GM03348 (cell line): ENCODE measurements around the gene ZYX.

Source experiments
- DNase-seq: peaks from one replicate; pipeline ENCODE4 v3.0.0; 2012; ENCODE audit warnings: low spot score

Gene ZYX

DNA sequence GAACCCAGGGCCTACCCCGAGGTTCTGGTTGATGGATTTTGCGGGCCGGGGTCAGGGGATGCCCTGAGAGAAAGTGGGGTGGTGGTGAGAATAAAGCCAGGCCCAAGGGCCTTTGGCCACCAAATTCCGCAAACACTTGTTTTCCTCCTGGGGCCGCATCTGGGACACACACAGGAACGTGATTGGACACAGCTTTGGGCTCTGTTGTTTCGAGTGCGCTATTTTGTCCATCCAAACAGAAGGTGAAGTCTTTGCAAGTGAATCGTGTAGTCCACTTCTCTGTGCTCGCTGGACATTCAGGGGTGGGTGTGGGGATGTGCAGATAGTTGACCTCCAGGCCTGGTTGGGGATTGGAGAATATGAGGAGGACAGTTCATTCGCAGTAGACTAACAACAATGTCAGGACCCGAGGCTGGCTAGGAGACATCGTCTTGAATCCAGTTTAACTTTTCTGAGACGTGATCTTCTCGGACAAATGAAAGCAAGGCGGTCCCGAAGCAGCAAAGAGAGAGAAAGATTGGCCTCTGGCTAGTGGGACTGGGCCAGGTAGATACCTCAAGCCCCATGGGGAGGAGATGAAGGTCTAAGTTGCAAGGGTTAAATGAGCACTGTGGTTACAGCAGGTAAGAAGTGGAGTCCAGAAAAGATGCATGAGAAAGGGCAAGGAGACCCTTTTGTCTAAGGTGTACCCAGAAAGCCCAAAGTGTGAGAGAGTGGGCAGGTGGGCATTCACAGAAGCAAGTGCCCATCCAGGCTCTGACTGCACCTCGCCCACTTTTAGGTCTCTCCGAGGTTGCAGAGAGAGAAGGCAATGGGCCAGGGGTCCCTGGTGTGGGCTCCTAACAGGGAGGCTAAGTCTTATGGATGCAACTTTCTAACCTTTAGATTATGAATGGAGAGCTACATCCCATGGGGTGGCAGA lies 17.9 kb upstream of the ZYX start:
- DNase-seq: no peak

DNA sequence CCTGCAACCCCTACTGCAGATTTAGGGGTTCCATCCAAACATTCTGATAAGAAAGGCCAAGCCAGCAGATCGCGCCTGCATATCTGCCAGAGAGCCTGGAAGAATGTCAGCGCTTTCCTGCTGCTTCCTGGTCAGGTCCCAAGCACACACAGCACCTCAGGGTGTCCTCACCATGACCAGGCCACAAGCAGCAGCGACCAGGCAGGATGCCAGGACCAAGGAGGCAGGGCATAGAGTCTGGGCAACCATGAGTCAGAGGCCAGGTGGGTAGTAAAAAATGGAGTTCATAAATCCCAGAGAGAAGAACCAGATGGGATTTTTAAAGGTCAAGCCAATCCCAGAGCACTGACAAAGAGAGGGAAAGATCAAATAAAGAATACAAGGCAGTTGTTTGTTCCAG lies 13.2 kb upstream of the ZYX start:
- peak; percentile 12 for DNase-seq

DNA sequence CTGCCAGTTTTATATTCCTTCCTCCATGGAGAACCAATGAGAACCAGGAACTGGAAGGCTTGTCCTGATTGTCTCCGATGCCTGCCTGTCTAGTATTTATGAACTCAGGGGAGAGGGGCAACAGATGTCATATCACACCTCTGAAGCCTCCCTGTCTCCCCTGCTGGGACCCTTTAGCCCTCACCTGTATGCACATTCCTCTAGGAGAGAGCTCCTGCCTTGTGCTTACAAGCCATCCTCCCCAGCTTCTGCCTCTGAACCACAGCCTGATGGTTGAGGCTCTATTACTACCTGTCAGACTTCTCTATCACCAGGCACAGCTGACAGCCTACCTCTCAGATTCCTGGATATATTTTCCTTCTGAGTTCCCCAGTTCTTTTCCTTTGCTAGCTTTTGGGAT lies 12.8 kb upstream of the ZYX start:
- DNase-seq: no peak

DNA sequence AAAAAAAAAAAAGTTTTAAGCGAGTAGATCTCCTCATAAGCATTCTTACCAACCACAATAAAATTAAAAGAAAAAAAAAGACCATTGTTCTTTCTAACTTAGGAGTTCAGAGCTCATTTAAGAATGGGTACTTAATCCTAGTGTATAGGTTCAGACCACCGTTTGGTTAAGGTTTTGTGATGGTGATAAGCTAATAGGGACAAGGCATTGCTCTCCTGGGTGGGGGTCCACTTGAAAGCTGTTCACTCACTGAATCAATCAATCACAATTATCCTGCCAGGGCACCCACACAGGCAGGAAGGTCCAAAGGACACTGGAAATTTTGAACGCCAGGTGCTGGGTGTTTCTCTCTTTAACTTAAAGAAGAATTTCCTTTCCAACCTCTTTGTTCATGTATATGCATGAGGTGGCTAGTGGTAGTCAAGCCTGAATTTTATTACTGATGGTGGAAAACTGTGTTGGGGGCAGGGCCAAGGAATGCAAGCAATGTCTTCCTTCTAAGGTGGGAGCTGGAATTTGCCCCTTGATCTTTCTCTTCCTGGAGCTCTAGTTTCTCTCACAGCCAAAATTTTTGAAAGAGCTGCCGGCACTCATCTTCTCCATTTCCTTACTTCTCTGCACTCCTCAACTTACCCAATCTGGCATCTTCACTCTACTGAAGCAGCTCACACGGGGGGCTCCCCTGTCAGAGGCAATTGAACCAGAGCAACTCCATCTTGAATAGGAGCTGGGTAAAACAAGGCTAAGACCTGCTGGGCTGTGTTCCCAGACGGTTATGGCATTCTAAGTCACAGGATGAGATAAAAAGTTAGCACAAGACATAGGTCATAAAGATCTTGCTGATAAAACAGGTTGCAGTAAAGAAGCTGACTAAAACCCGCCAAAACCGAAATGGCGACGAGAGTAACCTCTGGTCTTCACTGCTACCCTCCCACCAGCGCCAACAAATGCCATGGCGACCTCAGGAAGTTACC lies 11.2 kb upstream of the ZYX start:
- DNase-seq: no peak

DNA sequence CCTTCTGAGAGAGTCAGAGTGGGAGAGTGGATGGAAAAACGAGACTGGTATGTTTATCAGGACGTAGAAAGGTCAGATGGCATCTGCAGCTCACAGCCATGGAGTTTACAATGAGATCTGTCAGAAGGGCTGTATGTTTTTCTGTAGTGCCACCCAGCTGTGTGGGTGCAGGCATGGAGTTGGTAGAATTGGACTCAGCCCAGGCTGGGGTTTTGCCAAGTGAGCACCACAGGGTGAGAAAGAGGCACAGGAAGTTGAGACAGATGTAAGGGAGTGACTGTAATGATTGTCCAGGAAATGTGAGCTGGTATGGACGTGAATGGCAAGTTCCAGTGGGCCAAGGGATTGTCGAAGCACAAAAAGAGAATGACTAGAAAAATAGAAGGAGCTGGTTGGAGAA lies 9.1 kb upstream of the ZYX start:
- DNase-seq: no peak

DNA sequence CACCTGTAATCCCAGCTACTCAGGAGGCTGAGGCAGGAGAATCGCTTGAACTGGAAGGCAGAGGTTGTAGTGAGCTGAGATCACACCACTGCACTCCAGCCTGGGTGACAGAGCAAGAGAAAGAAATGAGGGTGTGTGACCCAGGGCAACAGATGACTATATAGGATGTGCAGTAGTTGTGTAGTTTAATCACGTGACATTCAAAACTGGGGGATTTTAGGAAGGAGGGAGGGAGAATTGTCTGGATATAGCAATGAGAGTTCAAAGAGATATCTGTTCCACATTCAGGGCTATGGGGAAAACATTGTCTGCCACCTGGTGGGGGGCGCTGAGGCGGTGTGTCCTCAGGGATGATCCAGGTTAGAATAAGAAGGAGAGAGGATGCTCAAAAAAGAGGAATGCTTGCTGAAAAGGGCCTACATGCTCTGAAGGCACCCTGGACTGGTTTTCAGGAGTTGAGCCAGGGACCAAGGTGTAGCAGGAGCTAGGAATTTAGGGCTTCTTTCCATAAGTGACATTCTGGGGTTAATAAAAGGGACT lies 7.8 kb upstream of the ZYX start:
- no peak for DNase-seq

DNA sequence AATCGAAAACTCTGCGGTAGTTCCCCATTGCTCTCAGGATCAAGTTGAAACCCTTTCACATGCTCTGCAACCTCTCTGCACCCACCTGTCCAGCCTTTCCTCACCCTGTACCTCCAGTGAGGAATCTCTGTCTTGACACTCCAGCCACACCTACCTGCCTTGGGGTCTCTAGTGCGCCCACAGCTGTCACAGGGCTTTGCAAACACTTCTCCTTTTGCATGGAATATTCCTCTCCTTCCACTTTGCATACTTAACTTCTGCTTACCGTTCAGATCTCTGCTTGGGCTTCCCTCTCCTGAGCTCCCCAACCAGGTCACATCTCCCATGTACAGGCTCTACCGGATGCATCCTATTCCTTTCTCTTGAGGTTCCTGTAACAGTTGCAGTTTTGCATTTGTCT lies 6.6 kb upstream of the ZYX start:
- no peak for DNase-seq

DNA sequence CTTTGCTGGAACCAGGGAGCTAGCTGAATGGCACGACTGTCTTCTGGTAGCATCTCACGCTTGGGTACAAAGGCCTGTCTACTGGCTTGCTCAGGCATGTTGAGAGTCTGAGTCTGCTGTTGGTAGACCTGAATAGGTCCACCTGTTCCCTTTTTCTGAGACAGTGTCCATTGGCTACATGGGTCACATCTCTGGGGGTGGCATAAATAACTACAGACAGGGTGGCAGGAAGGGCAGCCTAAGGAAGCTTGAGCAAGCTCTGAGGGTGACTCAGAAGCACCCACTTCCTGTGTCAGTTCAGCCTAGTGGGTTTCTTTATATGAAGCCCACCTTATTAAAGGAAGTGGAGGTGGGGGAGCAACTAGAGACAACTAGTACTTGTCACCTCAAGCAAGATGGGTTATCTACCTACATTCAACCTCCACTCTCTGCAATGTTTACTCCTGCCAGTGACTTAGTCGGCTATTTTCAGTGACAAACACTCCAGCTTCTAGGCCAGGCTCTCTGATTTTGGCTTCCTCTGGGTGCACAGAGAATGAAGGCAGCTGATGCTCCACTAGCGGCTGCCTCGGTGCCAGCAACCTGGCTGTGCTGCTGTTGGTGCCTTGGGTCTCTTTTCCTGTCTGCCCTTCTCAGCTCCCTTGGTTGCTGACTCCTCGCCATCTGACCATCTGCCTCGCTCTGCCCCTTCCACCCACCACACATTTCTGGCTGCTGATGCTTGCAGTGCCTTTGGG lies 5.7 kb upstream of the ZYX start:
- DNase-seq: no peak

DNA sequence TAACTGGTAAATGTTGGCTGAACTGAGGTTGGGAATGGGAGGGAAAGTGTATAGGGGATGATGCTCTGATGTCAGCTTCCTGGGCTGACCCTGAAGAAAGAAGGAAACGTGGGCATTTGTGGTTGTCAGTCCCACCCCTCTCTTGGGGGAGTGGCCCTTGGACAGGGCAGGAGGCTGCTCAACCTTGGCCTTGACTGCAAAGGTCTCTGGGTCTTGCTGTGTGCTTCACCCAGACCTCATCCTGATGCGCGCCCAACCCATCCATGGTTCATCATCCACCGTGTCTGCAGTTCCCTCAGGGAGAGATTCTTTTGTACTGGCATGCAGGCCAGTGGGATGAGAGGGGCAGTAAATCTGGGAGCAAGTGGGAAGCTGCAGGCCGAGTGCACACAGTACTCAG lies 4.7 kb upstream of the ZYX start:
- DNase-seq: no peak

DNA sequence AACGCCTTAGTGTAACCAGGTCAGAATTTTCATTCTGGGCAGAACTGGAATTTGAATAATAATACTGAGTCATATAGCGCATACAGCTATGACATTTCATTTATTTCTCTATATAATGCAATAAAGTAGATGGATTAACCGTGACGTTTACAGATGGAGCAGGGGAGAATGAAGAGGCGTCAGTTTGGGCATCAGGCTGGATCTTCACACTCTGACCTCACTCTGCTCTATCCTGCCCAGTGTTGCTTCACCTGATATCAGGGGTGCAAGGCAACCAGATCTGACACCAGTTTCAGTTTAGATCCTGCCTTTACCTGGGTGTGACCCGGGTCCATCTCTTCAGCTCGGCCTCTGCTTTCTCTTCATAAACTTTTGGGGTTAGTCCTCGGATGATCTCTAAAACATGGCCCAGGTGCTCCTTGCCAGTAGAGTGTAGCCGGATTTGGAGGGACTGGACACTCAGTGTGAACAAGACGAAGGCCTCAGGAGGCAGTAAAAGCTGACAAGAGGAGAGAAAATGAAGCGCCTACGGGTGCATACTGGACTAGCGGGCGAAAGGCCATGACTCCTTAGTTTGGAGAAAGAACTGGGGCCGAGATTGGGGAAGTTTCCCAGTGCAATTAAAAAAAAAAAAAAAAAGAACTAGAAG lies 1.4 kb upstream of the ZYX start:
- peak; percentile 12 for DNase-seq

DNA sequence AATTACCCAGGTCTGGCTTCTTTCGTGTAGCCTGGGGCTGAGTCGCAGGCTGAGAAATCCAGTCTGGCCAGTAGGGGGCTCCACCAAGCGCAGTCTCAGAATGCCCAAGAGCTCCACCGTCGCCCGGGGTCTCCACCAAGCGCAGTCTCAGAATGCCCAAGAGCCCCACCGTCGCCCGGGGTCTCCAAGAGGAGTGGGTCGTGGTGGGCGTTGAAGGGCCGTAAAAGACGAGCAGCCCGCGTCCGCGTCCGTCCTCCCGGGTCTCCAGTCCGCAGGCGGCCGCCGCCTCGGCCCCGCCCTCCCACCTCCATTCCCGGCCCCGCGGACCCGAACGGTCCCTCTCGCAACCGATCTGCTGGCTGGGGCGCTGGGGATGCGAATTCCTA lies 892 bp upstream of the ZYX start:
- peak; percentile 87 for DNase-seq

DNA sequence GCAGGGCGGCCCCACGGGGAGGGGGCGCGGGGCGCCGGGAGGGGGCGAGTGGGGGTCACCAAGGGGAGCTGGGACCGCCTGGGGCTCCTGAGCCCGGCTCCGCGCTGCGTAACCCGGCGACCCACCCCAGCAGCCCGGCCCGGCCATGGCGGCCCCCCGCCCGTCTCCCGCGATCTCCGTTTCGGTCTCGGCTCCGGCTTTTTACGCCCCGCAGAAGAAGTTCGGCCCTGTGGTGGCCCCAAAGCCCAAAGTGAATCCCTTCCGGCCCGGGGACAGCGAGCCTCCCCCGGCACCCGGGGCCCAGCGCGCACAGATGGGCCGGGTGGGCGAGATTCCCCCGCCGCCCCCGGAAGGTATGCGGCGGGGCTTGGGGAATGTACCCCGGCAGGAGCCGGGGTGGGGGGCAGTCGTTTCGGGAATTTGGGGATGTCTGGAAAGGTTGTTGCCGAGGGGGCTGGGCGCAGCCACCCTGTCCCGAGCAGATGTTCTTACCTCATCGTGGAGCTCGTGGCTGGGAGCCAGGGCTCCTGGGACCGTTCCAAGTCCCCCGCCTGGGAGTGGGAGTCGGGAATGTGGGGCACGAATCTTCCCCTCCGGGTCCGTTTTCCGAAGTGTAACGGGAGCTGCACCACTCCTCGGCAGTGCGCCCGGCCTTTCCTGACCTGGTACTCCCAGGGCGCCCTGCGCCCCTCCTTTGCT lies 431 bp downstream of the ZYX start:
- DNase-seq: peak; percentile 88

DNA sequence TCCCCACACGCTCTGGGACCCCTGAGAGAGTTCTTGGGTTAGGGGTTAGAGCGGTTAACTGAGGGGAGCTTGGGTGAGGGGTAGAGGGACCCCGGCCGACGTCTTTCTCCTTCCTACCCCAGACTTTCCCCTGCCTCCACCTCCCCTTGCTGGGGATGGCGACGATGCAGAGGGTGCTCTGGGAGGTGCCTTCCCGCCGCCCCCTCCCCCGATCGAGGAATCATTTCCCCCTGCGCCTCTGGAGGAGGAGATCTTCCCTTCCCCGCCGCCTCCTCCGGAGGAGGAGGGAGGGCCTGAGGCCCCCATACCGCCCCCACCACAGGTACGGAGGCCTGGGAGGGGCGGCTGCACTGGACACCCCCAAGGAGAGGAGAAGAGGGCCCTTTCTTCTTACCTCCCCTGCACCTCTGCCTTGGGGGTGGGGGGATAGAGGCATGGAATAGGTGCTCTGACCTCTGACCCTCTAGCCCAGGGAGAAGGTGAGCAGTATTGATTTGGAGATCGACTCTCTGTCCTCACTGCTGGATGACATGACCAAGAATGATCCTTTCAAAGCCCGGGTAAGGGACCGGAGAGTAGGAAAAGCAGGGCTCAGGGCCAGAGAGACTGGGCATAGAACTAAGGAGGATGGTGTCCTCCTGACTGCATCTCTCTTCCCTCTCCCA lies 1.1 kb downstream of the ZYX start:
- no peak for DNase-seq

DNA sequence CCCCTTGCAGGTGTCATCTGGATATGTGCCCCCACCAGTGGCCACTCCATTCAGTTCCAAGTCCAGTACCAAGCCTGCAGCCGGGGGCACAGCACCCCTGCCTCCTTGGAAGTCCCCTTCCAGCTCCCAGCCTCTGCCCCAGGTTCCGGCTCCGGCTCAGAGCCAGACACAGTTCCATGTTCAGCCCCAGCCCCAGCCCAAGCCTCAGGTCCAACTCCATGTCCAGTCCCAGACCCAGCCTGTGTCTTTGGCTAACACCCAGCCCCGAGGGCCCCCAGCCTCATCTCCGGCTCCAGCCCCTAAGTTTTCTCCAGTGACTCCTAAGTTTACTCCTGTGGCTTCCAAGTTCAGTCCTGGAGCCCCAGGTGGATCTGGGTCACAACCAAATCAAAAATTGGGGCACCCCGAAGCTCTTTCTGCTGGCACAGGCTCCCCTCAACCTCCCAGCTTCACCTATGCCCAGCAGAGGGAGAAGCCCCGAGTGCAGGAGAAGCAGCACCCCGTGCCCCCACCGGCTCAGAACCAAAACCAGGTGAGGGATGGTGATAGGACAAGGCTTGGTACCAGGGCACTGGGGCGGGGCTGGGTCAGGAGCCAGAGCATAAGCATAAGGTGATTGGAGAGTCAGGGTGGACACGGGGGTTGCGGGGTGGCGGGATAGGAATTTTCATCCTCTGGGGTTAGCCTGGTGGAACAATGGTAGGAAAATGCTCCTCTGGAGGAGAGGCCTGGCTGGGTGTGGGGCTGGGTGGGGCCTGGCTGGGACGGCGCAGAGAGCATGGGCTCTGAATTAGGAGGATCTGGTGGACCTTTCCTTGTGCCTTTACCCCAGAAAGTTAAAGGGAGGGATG lies 1.9 kb downstream of the ZYX start:
- DNase-seq: peak; percentile 15

DNA sequence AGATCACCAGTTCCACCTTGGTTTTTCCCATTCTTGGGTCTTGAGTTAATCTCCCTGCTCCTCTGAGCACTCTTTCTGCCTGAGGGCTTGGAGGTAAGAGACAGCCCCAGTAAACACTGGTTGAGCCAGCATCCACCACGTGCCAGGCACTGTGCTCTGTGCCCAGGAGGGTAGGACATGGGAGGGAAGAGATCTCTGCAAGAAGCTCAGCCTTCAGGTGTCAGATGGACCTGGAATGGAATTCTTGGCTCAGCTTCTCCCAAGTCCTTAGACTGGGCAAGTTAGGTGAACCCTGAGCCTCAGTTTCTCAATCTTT lies 2.5 kb downstream of the ZYX start:
- no peak for DNase-seq

DNA sequence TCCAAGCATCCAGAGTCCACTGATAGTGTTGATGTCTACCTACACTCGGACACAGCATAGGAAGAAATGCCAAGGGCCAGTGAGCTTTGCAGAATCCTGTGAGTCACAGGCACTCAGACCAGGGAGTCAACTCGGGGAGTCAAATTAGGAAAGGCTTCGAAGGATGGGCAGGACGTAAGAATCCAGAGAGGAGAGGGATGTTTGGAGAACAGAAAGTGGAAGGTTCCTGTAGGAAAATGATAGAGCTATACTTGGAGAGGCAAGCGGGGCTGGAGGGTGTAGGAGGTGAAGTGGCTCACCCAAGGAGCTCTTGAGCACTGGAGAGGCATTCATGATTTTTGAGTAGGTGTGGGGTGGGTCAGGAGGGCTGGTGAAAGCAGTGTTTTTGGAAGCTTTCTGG lies 3.0 kb downstream of the ZYX start:
- peak; percentile 59 for DNase-seq

DNA sequence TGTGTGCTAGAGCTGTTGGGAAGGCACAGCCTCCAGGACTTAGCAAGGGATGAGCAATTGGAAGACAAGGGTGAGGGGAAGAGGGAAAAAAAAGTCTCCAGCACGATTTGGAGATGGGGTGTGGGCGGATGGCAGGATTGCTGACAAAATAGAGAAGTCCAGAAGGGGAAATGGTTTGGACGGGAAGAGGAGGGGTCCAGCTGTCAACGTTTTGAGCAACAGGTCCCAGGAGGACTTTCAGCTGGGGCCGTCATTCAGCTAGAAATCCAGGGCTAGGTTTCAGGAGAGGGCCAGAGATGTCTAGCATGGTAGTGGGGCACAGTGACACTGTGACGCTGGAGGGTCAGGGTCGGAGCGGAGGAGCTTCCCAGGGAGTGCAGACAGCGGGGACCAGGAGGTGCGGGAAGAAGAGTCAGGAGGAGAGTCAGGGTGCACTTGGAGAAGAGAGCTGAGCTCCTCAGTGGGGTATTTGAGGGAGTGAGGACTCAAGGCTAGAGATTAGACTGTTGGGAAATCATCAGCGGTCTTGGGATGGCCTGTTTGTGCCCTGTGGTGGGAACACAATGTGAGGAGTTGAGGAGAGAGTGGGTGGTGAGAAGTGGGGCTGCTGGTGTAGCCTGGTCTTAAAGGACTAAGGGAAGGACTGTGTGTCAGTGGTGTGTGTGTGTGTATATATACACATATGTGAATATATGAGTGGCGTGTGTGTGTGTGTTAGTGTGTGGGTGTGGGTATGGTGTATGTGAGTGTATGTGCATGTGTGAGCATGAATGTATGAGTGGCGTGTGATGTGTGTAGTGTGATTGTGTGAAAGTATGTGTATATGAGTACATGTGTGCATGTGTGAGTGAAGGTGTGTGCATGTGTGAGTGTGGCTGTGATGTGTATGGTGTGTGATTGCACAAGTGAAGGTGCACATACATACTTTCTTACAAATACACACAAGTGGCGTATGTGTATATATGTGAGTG lies 3.8 kb downstream of the ZYX start:
- DNase-seq: peak; percentile 32
